Measurements from ENCODE around the gene VAPA.
"Not testable (repeated sequence)": the region's sequence is repeated elsewhere in the genome, so short reads cannot be mapped to it uniquely, and the experiment has no call there.

Gene VAPA

GRCh38 chr18:9887992-9888391, 25.8 kb upstream of the VAPA start:
- DNase-seq = no peak

GRCh38 chr18:9890196-9890595, 23.6 kb upstream of the VAPA start:
- no peak for DNase-seq

- no peak for DNase-seq
These were observed 22.9 kb upstream of the VAPA start for GRCh38 chr18:9890957-9891356.

GRCh38 chr18:9891515-9891914, 22.3 kb upstream of the VAPA start:
- not testable (repeated sequence) for DNase-seq

- no peak for DNase-seq
These were observed 19.3 kb upstream of the VAPA start for GRCh38 chr18:9894454-9895068.

- DNase-seq = no peak
These were observed 16.7 kb upstream of the VAPA start for GRCh38 chr18:9897129-9897528.

GRCh38 chr18:9897787-9898291, 16.0 kb upstream of the VAPA start:
- DNase-seq = not testable (repeated sequence)

GRCh38 chr18:9898792-9899549, 14.8 kb upstream of the VAPA start:
- DNase-seq = peak; percentile 31

- DNase-seq = not testable (repeated sequence)
These were observed 14.3 kb upstream of the VAPA start for GRCh38 chr18:9899550-9899930.

GRCh38 chr18:9900699-9901098, 13.1 kb upstream of the VAPA start:
- DNase-seq = no peak

GRCh38 chr18:9901377-9901776, 12.4 kb upstream of the VAPA start:
- no peak for DNase-seq

- DNase-seq = not testable (repeated sequence)
These were observed 11.6 kb upstream of the VAPA start for GRCh38 chr18:9902264-9902663.

- no peak for DNase-seq
These were observed 11.0 kb upstream of the VAPA start for GRCh38 chr18:9902832-9903231.

GRCh38 chr18:9905401-9905922, 8.4 kb upstream of the VAPA start:
- DNase-seq = no peak

GRCh38 chr18:9906481-9906880, 7.3 kb upstream of the VAPA start:
- no peak for DNase-seq

GRCh38 chr18:9907867-9908266, 5.9 kb upstream of the VAPA start:
- DNase-seq = no peak

GRCh38 chr18:9910071-9910470, 3.7 kb upstream of the VAPA start:
- no peak for DNase-seq

- no peak for DNase-seq
These were observed 3.2 kb upstream of the VAPA start for GRCh38 chr18:9910661-9911060.

GRCh38 chr18:9911226-9911625, 2.6 kb upstream of the VAPA start:
- DNase-seq = no peak

GRCh38 chr18:9912285-9912684, 1.5 kb upstream of the VAPA start:
- DNase-seq = not testable (repeated sequence)

GRCh38 chr18:9913151-9913525, 678 bp upstream of the VAPA start:
- no peak for DNase-seq

GRCh38 chr18:9914334-9914583, 443 bp downstream of the VAPA start:
- no peak for DNase-seq

GRCh38 chr18:9914584-9915290, 921 bp downstream of the VAPA start:
- peak; percentile 78 for DNase-seq

All from activated CD4-positive, alpha-beta T cell treated with anti-CD3 and anti-CD28 coated beads, Interleukin-2, amount 50 U/mL, for 16 hours (primary cell).